Smooth muscle cell (in vitro differentiated cells): ENCODE data around the gene CD80. TPM values are rescaled to one million over a fixed set of nuclear protein-coding genes. Genes with fewer than 3 reads are reported as not detected.

Experiments used
- DNase-seq: peaks from one replicate; lab custom pipeline; 2025; ENCODE audit not compliant: unreplicated experiment; lab: John Stamatoyannopoulos, UW
- H2AFZ ChIP-seq: fragments of 200-600 bp; sonication (generic); 2 replicates; pipeline ENCODE4 v1.6.0; 2016; ENCODE audit warnings: antibody characterized with exemption, low read depth, mild to moderate bottlenecking
- H3F3A ChIP-seq: fragments of 200-600 bp; sonication (generic); 2 replicates; pipeline ENCODE4 v1.6.0; 2017; ENCODE audit warnings: antibody characterized with exemption, low read depth
- H3K27ac ChIP-seq: fragments of 200-600 bp; sonication (generic); 2 replicates; pipeline ENCODE4 v1.5.1; 2016; ENCODE audit warnings: low read depth, mild to moderate bottlenecking
- H3K27me3 ChIP-seq: fragments of 200-600 bp; sonication (generic); 2 replicates; pipeline ENCODE4 v1.6.1; 2016; ENCODE audit warnings: low read depth, mild to moderate bottlenecking
- H3K36me3 ChIP-seq: fragments of 200-600 bp; sonication (generic); 2 replicates; pipeline ENCODE4 v1.5.1; 2016; ENCODE audit warnings: low read depth
- H3K4me1 ChIP-seq: fragments of 200-600 bp; sonication (generic); 2 replicates; pipeline ENCODE4 v1.5.1; 2016; ENCODE audit warnings: low read depth
- H3K4me2 ChIP-seq: fragments of 200-600 bp; sonication (generic); 2 replicates; pipeline ENCODE4 v1.6.0; 2016; ENCODE audit warnings: mild to moderate bottlenecking
- H3K4me3 ChIP-seq: fragments of 200-600 bp; sonication (generic); 2 replicates; pipeline ENCODE4 v1.5.1; 2016; ENCODE audit warnings: mild to moderate bottlenecking
- H3K79me2 ChIP-seq: fragments of 200-600 bp; sonication (generic); 2 replicates; pipeline ENCODE4 v1.6.0; 2016; ENCODE audit warnings: low read depth, mild to moderate bottlenecking
- H3K9ac ChIP-seq: fragments of 200-600 bp; sonication (generic); 2 replicates; pipeline ENCODE4 v1.6.0; 2016; ENCODE audit warnings: low read depth
- H3K9me3 ChIP-seq: fragments of 200-600 bp; sonication (generic); replicated peaks from 2 replicates; pipeline ENCODE4 v1.5.1; 2016; ENCODE audit warnings: low read depth
- H4K20me1 ChIP-seq: fragments of 200-600 bp; sonication (generic); 2 replicates; pipeline ENCODE4 v1.6.0; 2016; ENCODE audit warnings: low read depth
- CTCF ChIP-seq: fragments of 200-600 bp; sonication (generic); IDR thresholded peaks from 2 replicates; pipeline ENCODE4 v1.5.1; 2017; ENCODE audit warnings: borderline replicate concordance, mild to moderate bottlenecking, antibody characterized with exemption; ENCODE audit not compliant: insufficient read depth, poor library complexity, severe bottlenecking
- WGBS: methylation state at CpG from one replicate; pipeline ENCODE4 v1.1.7; 2016; ENCODE audit warnings: low lambda C conversion rate; 5-methylcytosine and 5-hydroxymethylcytosine counted together
- polyA plus RNA-seq: library from polyadenylated mRNA; unstranded; fragments of >200 nt; fragmentation: Nextera tagmentation; extraction: Ambion mirVana; gene quantifications from 2 replicates; pipeline ENCODE4 v1.2.1, GENCODE V29; 2016
- total RNA-seq: library from RNA; depleted of rRNA; stranded (reverse); fragments of >200 nt; gene quantifications from 2 replicates; pipeline ENCODE4 v1.2.3, GENCODE V29; 2014

Gene CD80
- total and polyA plus RNA-seq, 2 experiments from 2014 or later: not detected

GRCh38 chr3:119601154-119601553 lies 41.7 kb upstream of the CD80 start:
- no peak for TF ChIP-seq CTCF
- WGBS: 86% methylated on average over 3 of the region's 3 CpGs
- Histone ChIP-seq H3K4me2 (no peak overlapping the region), H3K27ac (no peak overlapping the region), H3K9ac (no peak overlapping the region), H3K36me3 (no peaks in the 10 kb centered on the region), H3K4me3 (no peak overlapping the region), H3K79me2 (no peaks in the 10 kb centered on the region), H3K4me1 (peaks cover 3% of the 10 kb centered on the region), H4K20me1 (no peaks in the 10 kb centered on the region), H2AFZ (no peak overlapping the region), H3K9me3 (no peaks in the 10 kb centered on the region), H3F3A (peaks cover 3% of the 10 kb centered on the region), H3K27me3 (no peaks in the 10 kb centered on the region)
- no peak for DNase-seq

GRCh38 chr3:119600732-119601131 lies 41.3 kb upstream of the CD80 start:
- Histone ChIP-seq H3K36me3 (no peaks in the 10 kb centered on the region), H3F3A (peaks cover 3% of the 10 kb centered on the region), H3K79me2 (no peaks in the 10 kb centered on the region), H3K27me3 (no peaks in the 10 kb centered on the region), H3K4me2 (no peak overlapping the region), H3K4me3 (no peak overlapping the region), H3K27ac (no peak overlapping the region), H3K9ac (no peak overlapping the region), H2AFZ (peak overlapping the region; percentile 28), H3K9me3 (no peaks in the 10 kb centered on the region), H3K4me1 (peaks cover 3% of the 10 kb centered on the region), H4K20me1 (no peaks in the 10 kb centered on the region)
- peak; percentile 32 for TF ChIP-seq CTCF
- WGBS: 36% methylated on average over 5 of the region's 5 CpGs
- DNase-seq: no peak

- Histone ChIP-seq H3K27me3 (no peaks in the 10 kb centered on the region), H3K4me3 (no peak overlapping the region), H3K27ac (no peak overlapping the region), H3K79me2 (no peaks in the 10 kb centered on the region), H3K4me2 (no peak overlapping the region), H3K9ac (no peak overlapping the region), H4K20me1 (no peaks in the 10 kb centered on the region), H3K9me3 (no peaks in the 10 kb centered on the region), H3F3A (peaks cover 3% of the 10 kb centered on the region), H2AFZ (no peak overlapping the region), H3K36me3 (no peaks in the 10 kb centered on the region), H3K4me1 (no peaks in the 10 kb centered on the region)
- no peak for DNase-seq
- TF ChIP-seq CTCF: no peak
- 80% methylated on average over 6 of the region's 6 CpGs for WGBS
Observed at GRCh38 chr3:119599558-119600174, 40.3 kb upstream of the CD80 start.

GRCh38 chr3:119598410-119599098 lies 39.1 kb upstream of the CD80 start:
- Histone ChIP-seq H3K79me2 (no peaks in the 10 kb centered on the region), H3K4me3 (no peak overlapping the region), H3K36me3 (no peaks in the 10 kb centered on the region), H3K27ac (no peak overlapping the region), H3K9ac (no peak overlapping the region), H3K27me3 (no peaks in the 10 kb centered on the region), H2AFZ (no peak overlapping the region), H3K4me2 (no peak overlapping the region), H4K20me1 (no peaks in the 10 kb centered on the region), H3K9me3 (no peaks in the 10 kb centered on the region), H3K4me1 (no peaks in the 10 kb centered on the region), H3F3A (peaks cover 3% of the 10 kb centered on the region)
- WGBS: 96% methylated on average over 1 of the region's 1 CpG
- no peak for DNase-seq
- TF ChIP-seq CTCF: no peak
